ENCODE measurements around the gene PLEKHM1.

- TF ChIP-seq EZH2phosphoT487 (IDR thresholded peaks at IDR 0.05; ENCODE audit: insufficient read depth, low read depth) (no peak), EZH2 (IDR thresholded peaks at IDR 0.05; ENCODE audit: insufficient read depth, poor library complexity, severe bottlenecking) (no peak)
Observed at GRCh38 chr17:45430738-45431530, 59.6 kb downstream of the PLEKHM1 start.

Data from GM23248 (cell line).